Hepatocyte (in vitro differentiated cells): ENCODE measurements around the gene SULT1A2.
"Not testable (repeated sequence)": the region's sequence is repeated elsewhere in the genome, so short reads cannot be mapped to it uniquely, and the experiment has no call there.

Source experiments
- EZH2 ChIP-seq: fragments of 200-600 bp; sonication (generic); IDR thresholded peaks from 2 replicates; pipeline ENCODE4 v1.6.1; 2016; ENCODE audit warnings: antibody characterized with exemption, mild to moderate bottlenecking, borderline replicate concordance
- TF ChIP-seq, protein P1 (sequence below): fragments of 200-600 bp; sonication (generic); IDR thresholded peaks from 2 replicates; pipeline ENCODE4 v1.5.1; 2016; ENCODE audit warnings: antibody characterized with exemption, mild to moderate bottlenecking; ENCODE audit not compliant: poor library complexity

DNA sequence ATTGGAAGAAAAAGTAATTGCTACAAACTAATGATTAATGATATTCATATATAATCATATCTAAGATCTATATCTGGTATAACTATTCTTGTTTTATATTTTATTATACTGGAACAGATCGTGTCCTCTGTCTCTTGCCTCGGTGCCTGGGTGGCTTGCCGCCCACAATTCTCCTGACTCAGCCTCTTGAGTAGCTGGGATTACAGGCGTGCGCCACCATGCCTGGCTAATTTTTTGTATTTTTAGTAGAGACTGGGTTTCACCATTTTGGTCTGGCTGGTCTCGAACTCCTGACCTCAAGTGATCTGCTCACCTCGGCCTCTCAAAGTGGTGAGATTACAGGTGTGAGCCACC, 19.4 kb upstream of the SULT1A2 start:
- TF ChIP-seq, protein P1, sequence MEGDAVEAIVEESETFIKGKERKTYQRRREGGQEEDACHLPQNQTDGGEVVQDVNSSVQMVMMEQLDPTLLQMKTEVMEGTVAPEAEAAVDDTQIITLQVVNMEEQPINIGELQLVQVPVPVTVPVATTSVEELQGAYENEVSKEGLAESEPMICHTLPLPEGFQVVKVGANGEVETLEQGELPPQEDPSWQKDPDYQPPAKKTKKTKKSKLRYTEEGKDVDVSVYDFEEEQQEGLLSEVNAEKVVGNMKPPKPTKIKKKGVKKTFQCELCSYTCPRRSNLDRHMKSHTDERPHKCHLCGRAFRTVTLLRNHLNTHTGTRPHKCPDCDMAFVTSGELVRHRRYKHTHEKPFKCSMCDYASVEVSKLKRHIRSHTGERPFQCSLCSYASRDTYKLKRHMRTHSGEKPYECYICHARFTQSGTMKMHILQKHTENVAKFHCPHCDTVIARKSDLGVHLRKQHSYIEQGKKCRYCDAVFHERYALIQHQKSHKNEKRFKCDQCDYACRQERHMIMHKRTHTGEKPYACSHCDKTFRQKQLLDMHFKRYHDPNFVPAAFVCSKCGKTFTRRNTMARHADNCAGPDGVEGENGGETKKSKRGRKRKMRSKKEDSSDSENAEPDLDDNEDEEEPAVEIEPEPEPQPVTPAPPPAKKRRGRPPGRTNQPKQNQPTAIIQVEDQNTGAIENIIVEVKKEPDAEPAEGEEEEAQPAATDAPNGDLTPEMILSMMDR = not testable (repeated sequence)
- not testable (repeated sequence) for TF ChIP-seq EZH2
